Activated CD4-positive, alpha-beta T cell treated with anti-CD3 and anti-CD28 coated beads for 1 hour (primary cell): ENCODE data around the gene PDK2.

Experiments
- DNase-seq: peaks from one replicate; pipeline ENCODE4 v3.0.0-alpha.2; 2020

PDK2 gene

DNA sequence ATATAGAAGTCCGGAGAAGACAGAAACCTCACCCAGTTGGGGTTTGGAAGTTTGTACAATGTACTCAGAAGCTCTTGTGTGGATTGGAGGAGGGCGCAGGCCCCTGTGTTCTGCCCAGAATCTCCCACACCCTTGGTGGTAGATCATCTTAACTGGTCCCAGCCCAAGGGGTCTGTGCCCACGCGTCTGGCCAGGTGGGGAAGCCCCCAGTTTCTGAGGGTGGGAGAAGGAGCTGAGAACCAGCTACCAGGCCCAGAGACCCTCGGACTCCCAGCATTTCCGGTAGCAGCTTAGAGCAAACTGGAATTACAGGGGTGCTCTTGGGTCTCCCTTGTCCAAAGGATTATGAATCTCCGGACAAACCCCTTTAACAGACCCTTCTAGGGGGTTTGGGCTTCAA lies 57.6 kb downstream of the PDK2 start:
- DNase-seq = no peak

DNA sequence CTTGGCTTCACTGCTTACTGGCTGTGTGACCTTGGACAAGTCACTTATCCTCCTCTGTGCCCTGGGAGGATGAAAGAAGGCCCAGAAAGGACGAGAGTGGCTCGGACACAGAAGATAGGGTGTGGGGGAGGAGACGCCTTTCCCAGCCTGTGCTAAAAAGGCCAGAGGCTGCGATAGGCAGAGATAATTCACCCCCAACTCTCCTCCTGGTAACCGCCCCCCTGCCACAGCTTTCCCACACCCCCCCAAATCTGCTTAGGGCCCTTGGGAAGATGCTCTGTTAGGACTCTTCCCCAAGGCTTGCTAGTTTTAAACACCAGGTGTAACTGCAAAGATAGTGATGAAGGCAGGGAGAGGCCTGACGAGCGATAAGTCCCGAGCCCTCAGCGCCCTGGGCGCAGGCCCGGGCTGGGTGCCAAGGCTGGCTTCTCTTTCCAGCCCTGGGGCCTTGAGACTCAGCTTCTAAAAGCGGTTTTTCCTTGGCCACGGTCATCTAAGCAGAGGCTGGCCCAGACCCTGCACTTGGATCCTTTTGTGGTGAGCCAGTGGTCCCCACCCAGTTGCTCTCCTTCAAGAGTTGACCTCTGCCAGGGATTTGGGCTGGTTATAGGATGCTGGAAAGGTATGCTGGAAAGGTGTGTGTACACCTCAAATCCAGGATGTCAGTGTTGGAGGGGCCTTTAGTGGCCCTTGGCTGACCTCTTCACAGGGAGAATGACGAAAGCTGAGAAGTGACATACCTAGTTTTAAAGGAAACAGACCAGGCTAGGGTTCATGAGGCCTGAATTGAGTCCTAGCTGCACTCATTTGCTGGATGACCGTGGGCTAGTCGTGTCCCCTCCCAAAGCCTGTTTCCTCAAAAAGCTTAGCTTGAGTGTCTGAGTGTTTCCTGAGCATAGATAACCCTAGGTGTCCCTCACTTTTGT lies 58.8 kb downstream of the PDK2 start:
- DNase-seq = no peak

DNA sequence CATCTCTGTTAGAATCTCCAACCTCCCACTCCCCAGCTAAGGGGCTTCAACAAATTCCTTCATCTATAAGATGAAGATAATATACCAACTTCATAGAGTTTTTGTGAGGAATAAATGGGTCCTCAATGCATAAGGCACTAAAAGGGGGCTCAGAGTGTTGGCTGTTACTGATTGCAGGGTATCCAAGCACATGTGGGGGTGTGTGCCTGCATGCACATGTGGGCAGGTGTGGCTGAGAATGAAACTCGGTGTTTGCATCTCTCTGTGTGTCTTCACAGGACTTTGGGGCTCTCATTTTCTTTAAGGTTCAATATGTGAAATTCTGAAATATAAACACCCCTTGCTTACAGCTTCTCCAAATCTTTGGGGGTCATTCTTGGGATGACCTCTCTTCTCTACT lies 59.5 kb downstream of the PDK2 start:
- DNase-seq = no peak

DNA sequence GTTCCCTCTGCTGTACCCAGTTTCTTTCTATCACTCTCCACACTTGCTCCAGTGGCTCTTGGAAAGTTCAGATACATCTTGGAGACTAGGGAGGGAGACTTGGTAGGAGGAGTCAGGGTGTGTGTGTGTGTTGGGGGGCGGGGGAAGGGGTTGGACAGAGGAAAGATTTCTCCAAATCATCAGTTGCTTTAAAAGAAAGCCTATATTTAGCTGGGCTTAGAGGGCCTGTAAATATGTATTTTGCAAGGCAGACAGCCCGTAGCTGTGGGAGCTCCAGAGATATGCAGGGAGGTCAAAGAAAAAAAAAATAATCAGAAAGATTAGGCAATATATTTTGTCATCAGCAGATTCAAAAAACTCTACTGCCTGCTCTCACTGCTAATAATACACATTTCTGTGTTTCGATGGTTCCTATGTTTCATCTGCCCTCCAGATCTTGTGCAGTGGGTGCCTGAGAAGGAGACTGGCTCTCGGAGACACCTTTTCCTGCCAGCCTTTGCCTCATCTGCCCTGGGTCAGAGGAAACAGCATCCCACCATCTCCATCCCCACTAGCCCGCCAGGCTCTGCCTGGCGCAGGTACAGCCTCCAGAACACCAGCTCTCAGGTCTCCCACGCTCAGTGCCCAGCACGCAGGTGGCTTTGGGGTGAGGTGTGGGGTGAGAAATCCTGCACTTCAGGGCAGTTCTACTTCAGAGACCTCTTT lies 60.1 kb downstream of the PDK2 start:
- DNase-seq = no peak

DNA sequence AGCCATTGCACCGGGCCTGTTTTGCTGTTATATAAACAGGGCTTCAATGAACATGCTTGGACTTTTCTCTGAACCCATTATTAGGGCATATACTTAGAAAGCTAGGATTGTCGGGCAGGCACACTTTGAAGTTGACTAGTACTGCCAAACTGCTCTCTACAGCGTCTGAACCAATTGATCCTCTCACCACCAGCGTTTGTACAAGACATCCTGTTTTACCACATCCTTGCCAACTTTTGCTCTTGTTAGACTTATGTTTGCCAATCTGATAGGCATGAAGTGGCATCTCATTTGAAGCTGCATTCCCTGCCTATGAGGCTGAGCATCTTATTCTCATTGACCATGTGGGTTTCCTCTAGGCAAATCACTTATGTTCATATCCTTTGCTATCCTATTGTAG lies 62.7 kb downstream of the PDK2 start:
- DNase-seq = no peak

DNA sequence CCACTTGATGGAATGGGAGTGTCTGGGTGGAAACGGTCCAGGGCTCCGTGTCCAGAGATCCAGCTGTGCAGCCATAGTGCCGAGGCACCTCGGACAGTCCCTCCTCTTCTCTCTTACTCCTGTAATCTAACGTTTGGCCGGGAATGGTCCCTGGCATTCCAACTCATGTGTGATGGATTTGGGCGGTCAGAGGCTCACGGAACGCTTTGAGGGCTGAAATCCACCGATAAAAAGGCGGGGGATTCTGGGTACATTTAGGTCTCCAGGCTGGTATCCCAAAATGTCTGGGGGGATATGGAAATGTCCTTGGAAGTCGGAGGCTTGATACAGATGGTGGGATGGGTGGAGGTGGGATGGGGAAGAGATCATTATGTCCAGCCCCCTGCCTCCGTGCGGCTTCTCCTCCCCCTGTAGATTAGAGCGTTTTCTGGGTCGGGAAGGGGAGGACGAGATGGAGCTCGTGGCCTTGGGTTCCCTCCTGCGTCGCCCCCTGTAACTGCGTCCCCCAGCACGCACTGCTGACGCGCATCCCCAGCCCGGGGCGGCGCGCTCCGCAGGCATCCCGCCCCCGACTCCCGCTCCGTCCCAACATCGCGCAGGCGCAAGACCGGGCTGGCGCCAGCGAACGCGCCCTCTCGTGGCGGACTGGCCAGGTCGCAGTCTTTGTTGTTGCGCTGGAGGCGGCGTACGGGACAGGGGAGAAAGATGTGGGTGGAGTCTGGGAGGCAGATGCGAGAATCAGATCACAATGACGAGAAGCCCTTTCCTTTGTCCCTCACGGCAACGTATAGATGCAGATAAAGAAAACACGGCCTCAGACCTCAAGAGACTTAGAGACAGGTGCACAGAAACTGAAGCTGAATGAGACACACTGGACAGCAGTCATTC lies 66.1 kb downstream of the PDK2 start:
- DNase-seq = peak; percentile 92
